ENCODE data around the gene TASP1. TPM values are rescaled to one million over a fixed set of nuclear protein-coding genes. Genes with fewer than 3 reads are reported as not detected.

TASP1 gene
- total and polyA plus RNA-seq, 10 of the 15 experiments (the other 5 are each of a cell fraction or from before 2014, with no cell fraction given), result 7.4 to 17.8 (median 10.5) TPM

GRCh38 chr20:13515291-13515690 is 123.4 kb downstream of the TASP1 start:
- DNase-seq (ENCODE audit: low read depth, low spot score) (no peak), ATAC-seq (no peak), FAIRE-seq (no peak)
- Histone ChIP-seq H3K36me3 (ENCODE audit: control insufficient read depth in 2 of 2, insufficient read depth in 2 of 2, low read length in 1 of 2) (no peaks in the 10 kb centered on the region), H3K9me3 (replicated peaks; ENCODE audit: control insufficient read depth, insufficient read depth, low read length) (no peaks in the 10 kb centered on the region; the same call in 2 of the 3 replicates), H4K20me1 (ENCODE audit: control insufficient read depth, insufficient read depth) (no peaks in the 10 kb centered on the region), H3K79me2 (ENCODE audit: control insufficient read depth, insufficient read depth, low read length) (no peaks in the 10 kb centered on the region), H3K27me3 (replicated peaks in 1 of 2; ENCODE audit: control insufficient read depth in 2 of 2, insufficient read depth in 2 of 2, low read length in 1 of 2) (no peaks in the 10 kb centered on the region), H3K4me2 (ENCODE audit: control insufficient read depth, insufficient read depth) (no peak overlapping the region), H2AFZ (ENCODE audit: control insufficient read depth, low read depth, low read length) (no peak overlapping the region), H3K27ac (ENCODE audit: control insufficient read depth, insufficient read depth) (no peak overlapping the region), H3K4me3 (no peak overlapping the region), H3K4me1 (ENCODE audit: control insufficient read depth, insufficient read depth, low read length) (no peaks in the 10 kb centered on the region), H3K9ac (ENCODE audit: control insufficient read depth, insufficient read depth, low read length) (no peak overlapping the region)
- ChIA-PET POLR2A (interaction anchor here (0.7 kb wide), 1 partner anchor 394 kb away, joined by 4 read pairs; no protein-coding TSS in a partner anchor), RAD21 (ENCODE audit: unreplicated experiment) (no interaction called here), SMC1A (ENCODE audit: uncharacterized antibody, unreplicated experiment) (interaction anchor here (1.0 kb wide), 1 partner anchor 14 kb away, joined by 4 read pairs; no protein-coding TSS in a partner anchor), CTCF (interaction anchor here (0.7 kb wide), 1 partner anchor 30 kb away, joined by 3 read pairs; no protein-coding TSS in a partner anchor)
- WGBS (ENCODE audit: insufficient coverage, insufficient replicate concordance, low lambda C conversion rate, missing lambda C conversion rate), result 27% methylated on average over 1 of the region's 1 CpG
- in situ Hi-C loops (cut with MboI) (no loop called here), intact Hi-C loops (cut with micrococcal nuclease; ENCODE audit: unreplicated experiment) (no loop called here)
- no TSS peak for BruUV-seq (replicated peaks)
- TF ChIP-seq ATF2 (IDR thresholded peaks at IDR 0.05; ENCODE audit: low read length) (no peak), RCOR1 (conservative IDR thresholded peaks at IDR 0.05; ENCODE audit: low read depth, low read length) (no peak), PRDM15 (CRISPR knock-in tag; IDR thresholded peaks at IDR 0.05) (no peak), LARP7 (IDR thresholded peaks at IDR 0.05) (no peak), BHLHE40 (IDR thresholded peaks at IDR 0.05; ENCODE audit: borderline replicate concordance in 1 of 2, low read depth in 2 of 2, low read length in 1 of 2) (no peak), GABPA (IDR thresholded peaks at IDR 0.05; ENCODE audit: low read depth) (no peak), WRNIP1 (IDR thresholded peaks at IDR 0.05; ENCODE audit: borderline replicate concordance, low read depth, low read length) (no peak), SMAD1 (IDR thresholded peaks at IDR 0.05; ENCODE audit: low read depth, partially characterized antibody) (no peak), CREB1 (IDR thresholded peaks at IDR 0.05; ENCODE audit: low read depth) (no peak), CEBPZ (IDR thresholded peaks at IDR 0.05; ENCODE audit: low read depth, low read length) (no peak), MTA3 (IDR thresholded peaks at IDR 0.05; ENCODE audit: borderline replicate concordance, low read length) (no peak), IKZF1 (conservative IDR thresholded peaks at IDR 0.05) (no peak), IRF3 (IDR thresholded peaks at IDR 0.05) (no peak), SREBF2 (IDR thresholded peaks at IDR 0.05; ENCODE audit: low read length) (no peak), SUPT20H (IDR thresholded peaks at IDR 0.05; ENCODE audit: borderline replicate concordance, control insufficient read depth, low read depth, low read length) (no peak)

Measured in GM12878 (cell line).